GM21723 (cell line): ENCODE results near the gene CMYA5.

Source experiments
- ATAC-seq: cut with Tn5 transposase; IDR thresholded peaks from one replicate; pipeline ENCODE4 v1.9.1; 2021; ENCODE audit warnings: mild to moderate bottlenecking, moderate library complexity; ENCODE audit not compliant: unreplicated experiment

The CMYA5 gene

GRCh38 chr5:79793304-79793703, 103.7 kb downstream of the CMYA5 start:
- no peak for ATAC-seq

GRCh38 chr5:79793722-79794121, 104.1 kb downstream of the CMYA5 start:
- no peak for ATAC-seq

- ATAC-seq: no peak
Measured at GRCh38 chr5:79794347-79794746, 104.7 kb downstream of the CMYA5 start.

- ATAC-seq: no peak
Measured at GRCh38 chr5:79795764-79796398, 106.2 kb downstream of the CMYA5 start.

- ATAC-seq: no peak
Measured at GRCh38 chr5:79798893-79799590, 109.4 kb downstream of the CMYA5 start.

DNA sequence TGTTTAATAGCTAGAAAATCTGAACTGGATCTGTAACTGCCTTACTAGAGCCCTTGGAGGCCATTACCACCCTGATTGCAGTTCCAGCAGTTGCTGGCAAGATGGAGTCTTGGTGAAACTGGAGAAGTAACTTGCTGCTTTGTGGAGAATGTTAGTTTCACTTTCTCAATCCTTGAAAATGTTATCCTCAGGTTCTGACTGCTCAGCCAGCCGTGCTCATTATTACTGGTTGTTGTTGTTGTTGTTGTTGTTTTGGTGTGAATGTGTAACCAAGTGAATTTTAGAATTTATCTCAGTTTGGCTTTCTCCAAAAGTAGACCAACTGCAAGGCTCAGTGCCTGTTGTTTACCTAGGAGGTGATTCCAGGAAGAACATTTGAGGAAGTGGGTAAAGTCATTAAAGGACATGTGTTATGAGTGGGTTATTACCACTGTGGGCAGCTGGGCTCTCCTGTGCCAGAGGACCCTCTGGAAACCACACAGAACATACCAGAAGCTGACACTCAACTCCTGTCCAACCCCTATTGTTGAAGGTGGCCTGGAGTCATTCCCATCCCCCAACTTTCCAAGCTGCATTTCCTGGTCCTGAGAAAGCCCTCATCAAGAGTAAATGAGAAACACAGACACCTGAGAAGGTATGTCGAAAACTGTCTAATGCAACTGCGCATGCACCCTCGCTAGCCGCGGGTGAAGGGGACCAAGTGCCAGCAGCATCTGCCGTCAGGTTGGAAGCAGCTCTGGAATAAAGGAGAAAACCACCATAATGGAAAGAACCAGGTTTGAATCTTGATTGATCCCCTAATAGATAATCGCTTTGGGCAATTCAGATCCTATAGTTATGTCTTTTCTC, 111.6 kb downstream of the CMYA5 start:
- no peak for ATAC-seq

GRCh38 chr5:79802406-79802805, 112.8 kb downstream of the CMYA5 start:
- no peak for ATAC-seq

DNA sequence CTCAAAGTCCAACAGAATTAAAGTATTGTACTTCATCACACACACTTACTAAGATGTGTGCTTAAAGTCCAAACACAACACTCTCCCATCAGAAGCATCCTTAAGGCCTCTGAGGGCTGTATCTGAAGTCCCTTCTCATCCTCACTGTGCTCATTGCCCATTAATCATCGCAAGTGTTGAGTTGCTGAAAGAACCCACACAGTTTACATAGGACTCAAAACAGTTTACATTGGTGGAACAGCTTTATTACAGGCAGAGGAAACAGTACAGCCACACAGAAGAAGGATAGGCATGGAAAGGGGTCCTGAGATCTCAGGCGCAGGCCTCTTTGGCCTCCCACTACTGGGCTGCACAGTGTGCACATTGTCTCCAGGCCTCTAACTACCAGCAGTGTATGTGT, 113.4 kb downstream of the CMYA5 start:
- no peak for ATAC-seq

DNA sequence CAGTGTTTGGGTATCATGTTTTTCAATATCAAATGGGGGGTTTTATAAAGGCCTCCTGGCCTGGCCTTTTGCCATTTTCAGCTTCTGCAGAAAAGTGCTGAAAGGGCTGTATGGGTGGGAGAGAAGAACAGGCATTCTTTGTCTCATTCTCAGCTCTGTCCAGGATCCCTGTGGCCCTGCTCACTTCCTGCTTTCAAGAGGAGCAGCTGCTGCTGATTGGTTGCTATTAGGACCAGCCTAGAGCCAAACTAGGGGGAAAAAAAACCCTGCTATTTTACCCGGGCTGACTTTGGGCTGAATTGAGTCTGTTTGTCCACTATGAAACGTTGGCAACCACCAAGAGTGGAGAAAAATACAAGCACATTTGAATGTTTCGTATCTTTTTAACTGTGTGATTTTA, 117.1 kb downstream of the CMYA5 start:
- no peak for ATAC-seq

- ATAC-seq: no peak
Measured at GRCh38 chr5:79809743-79810142, 120.1 kb downstream of the CMYA5 start.

DNA sequence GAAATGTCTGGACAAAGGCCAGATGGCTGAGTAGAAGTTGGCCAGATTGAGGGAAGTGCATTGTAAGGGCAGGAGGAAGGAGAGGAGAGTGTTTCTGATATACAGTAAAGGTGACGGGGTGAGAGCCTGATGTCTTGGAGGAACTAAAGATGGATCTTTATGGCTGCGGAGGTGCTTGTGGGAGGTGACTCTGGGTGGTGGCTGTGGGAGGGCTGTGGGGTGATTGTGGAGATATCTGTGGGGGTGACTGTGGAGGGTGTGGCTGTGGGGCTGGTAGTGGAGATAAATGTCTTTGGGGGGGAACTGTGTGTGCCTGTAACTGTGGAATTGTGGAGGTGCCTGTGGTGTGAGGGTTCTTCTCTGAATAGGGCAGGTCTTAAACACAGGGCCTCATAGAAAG, 121.4 kb downstream of the CMYA5 start:
- no peak for ATAC-seq

DNA sequence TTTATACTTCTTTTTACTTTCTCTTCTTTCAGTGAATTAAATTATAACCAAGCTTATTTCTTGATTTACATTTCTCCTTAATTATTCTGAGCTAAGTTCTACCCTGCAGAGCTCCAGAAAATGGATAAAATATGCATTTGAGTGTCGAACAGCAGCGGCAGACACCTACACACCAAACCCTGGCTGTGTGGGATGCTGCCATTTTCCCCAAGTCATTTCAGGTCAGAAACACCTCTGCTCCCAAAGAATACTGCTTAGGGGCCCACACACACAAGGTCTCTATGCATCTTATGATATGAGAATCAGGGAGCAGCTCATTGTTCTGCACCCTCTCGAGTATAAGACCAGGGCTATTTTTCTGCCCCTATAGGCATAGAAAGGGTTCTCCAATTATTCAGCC, 122.3 kb downstream of the CMYA5 start:
- ATAC-seq: no peak

DNA sequence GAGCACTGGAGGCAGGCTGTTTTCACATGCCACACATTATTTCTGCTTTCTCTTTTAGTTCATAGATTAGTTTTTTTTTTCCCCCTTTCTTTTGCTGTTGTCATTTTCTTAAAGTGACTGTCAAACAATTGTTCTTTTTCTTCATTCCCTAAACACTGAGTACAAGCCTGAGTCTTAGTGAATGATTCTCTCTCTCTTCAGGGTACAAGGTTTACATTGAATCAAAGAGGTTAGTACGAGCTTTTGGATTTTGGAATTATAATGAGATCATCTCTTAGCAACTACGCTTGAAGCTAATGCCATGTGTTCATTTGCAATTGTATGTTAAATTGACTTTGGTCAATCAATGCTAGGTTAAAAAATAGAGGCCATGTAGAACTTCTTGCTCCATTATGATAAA, 125.1 kb downstream of the CMYA5 start:
- no peak for ATAC-seq

DNA sequence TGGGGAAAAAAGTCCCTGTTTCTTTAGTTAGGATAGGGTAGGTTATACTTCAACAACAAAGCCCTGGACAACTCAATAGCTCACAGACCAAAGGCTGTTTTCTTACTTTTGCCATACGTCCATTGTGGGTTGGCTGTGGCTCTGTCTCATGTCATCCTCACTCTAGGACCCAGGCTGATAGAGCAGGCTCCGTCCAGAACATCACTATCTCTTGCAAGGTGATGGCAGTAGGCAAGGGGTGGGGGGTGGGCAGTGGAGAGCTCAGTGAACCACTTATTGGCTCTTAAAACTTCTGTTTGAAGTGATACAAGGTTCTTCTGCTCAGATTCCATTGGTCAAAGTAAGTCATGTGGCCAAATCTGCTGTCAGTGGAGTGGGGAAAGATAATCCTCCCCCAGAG, 126.4 kb downstream of the CMYA5 start:
- no peak for ATAC-seq

- ATAC-seq: no peak
Measured at GRCh38 chr5:79820648-79821047, 131.0 kb downstream of the CMYA5 start.

DNA sequence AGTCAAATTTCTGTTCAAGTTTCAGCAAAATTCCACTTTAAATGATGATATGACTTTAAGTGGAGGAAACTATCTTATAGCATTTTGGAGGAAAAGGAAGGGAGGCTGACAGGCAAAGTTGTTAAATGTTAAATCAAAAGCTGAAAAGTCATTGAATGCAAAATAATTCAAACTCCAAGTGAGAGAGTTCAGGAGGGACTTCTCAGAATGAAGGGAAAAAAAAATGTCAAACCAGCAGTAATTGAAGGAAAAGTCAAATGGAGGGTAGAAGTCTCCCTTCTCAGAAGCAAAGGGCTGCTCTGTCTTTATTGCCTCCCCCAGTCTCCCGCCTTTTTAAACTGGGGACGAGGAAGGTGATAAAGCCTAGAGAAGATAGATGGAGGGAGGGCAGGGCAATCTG, 134.8 kb downstream of the CMYA5 start:
- no peak for ATAC-seq

DNA sequence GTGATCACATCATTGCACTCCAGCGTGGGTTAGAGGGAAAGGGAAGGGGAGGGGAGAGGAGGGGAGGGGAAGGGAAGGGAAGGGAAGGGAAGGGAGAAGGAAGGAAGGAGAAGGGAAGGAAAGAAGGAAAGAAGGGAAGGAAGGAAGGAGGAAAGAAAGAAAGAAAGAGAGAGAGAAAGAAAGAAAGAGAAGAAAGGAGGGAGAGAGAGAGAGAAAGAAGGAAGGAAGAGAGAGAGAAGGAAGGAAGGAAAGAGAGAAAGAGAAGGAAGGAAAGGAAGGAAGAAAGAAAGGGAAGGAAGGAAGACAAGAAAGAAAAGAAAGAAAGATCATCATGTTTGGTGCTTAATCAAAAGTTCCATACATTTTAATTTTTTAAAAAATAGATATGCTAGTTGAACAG, 136.2 kb downstream of the CMYA5 start:
- no peak for ATAC-seq

- ATAC-seq: no peak
Measured at GRCh38 chr5:79827159-79827629, 137.6 kb downstream of the CMYA5 start.

DNA sequence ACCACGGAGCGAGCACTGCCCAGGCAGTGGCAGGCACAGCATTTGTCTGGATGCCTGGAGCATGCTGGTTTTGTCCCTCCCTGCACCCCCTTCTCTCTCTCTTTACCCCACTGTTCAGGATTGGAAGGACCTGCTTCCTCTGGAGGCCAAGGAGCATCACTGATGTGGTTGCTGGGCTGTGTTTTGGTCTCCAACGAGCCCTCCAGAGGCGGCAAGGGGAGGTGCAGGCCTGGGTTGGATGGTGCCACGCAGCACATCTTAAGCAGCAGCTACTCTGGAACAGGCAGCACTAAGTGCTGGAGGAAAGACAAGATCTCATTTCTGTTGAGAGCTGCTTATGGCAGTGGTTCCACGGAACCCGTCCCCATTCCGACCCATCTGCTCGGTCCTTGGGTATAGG, 139.6 kb downstream of the CMYA5 start:
- ATAC-seq: no peak

DNA sequence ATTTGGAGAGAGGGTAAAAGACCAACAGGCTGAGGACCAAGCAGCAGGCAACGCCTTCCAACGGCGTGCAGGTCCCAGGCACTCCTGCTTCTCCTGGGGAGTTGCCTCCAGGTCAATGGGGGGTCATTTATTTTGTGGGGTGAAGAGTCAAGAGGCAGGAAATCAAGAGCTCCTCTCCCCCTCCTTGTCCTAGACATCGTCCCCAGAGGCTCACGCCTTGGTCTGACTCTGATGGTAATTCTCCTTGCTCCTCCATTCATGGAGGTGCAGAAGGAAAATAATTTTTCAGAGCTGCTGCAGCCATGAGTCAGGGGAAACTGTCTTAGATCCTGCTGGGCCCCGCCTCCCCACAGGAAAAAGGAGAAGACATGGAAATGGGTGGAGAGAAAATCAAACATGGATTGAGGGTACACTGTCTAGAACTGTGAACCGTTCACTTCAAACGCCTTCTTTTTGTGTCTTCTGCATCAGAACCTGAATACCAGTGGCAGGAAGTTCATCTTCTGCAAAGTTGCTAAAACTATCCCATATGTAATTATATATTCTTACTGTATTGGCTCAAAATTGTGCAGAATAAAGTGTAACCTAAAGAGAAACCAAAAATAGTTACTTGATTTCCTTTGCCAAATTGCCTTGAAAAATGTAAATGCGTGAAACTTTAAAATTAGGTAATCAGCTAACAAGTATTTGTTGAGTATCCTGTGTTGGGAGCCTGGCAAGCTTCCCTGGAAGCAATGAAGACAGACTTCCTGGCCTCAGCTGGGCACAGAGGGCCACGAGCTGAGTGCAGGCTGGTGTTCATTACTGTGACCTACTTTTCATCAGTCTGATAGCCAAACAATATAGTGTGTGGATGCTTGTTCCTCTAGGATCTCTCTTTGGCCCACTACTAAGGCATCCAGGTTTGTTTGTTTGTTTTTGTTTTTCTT, 142.0 kb downstream of the CMYA5 start:
- ATAC-seq: no peak

- no peak for ATAC-seq
Measured at GRCh38 chr5:79832911-79833310, 143.3 kb downstream of the CMYA5 start.
